Sciatic nerve (tissue), 2 donors: ENCODE measurements around the gene HTT. TPM values are rescaled to one million over a fixed set of nuclear protein-coding genes. Genes with fewer than 3 reads are reported as not detected.

Experiments used
- ATAC-seq: fragments of 200-7000 bp; cut with Tn5 transposase; one replicate; pipeline ENCODE4 v1.9.1; 2020; ENCODE audit warnings: mild to moderate bottlenecking, moderate library complexity
- DNase-seq: peaks from one replicate; pipeline ENCODE4 v3.0.0-alpha.2; 2020; ENCODE audit warnings: low spot score
- intact Hi-C: fragments of 100-400 bp; cut with DNase I; formaldehyde crosslinking; loops from one replicate; pipeline ENCODE4 v1.14.2; 2022
- total RNA-seq: library from RNA; stranded (reverse); fragmentation: NEBNext Ultra II Directional; extraction: Animal tissue kit (Norgen Biotek cat#: 25700); gene quantifications from one replicate; pipeline ENCODE4 v1.2.1, GENCODE V29; 2021
- donor health status: DM: no; HTN: no; CAD: no.
- donor health status: DM: no; HTN: no; CAD: no.

Gene HTT
- total RNA-seq, 1 donor from 2014 or later, result 67.8 TPM

DNA sequence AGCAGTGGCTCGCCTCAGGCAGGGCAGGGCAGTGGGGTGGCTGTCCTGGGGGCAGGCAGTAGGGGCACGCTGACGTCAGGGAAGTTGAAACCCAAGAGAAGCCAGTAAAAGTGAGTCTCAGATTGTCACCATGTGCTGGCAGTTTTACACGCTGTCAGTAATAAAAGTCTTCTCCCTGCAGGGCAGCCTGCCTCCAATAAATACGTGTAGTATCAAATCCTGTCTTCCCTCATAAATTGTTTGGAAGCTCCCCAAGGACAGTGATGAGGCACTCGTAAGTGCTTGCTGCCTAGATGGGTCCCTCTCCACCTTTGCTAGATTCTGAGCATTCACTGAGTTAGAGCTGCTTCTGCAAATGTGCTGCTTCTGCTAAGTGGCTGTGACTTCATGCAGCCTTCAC lies 113.6 kb downstream of the HTT start:
- intact Hi-C loops, result no loop called here
- ATAC-seq (no peak), DNase-seq (no peak)

- DNase-seq (no peak), ATAC-seq (no peak)
- intact Hi-C loops, result no loop called here
Observed at GRCh38 chr4:3189459-3189858, 115.0 kb downstream of the HTT start.

DNA sequence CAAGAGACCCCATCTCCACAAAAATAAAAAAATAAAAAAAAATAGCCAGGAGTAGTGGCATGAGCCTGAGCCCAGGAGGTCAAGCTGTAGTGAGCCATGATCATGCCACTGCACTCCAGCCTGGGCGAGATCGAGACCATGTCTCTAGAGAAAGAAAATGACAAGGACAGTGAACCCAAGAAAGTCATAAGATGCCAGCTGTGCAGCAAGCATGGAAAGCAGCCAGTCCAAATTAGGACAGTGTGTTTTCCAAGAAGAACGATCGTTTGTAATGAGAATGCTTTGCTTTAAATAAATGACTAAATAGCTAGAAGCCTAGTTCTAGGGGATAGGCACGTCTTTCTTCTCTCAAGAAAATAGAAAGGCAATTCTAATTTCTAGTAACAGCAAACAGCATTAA lies 116.1 kb downstream of the HTT start:
- no peak for DNase-seq
- no peak for ATAC-seq
- intact Hi-C loops, result no loop called here

DNA sequence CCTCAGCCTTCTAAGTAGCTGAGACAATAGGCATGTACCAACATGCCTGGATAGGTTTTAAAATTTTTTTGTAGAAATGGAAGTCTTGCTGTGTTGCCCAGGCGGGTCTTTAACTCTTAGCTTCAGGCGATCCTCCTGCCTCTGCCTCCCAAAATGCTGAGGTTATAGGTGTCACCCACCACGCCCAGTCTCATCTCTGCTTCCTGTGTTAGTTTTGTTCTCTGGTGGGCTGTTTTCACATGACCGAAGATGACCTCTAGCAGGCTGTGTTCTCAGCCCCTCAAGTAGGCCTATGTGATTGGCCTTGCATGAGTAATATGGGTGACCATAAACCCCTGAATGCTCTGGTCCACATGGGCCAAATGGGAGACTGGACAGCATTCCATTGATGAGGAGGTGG lies 117.7 kb downstream of the HTT start:
- DNase-seq (no peak), ATAC-seq (no peak)
- intact Hi-C loops, result no loop called here

GRCh38 chr4:3192827-3193226 lies 118.3 kb downstream of the HTT start:
- ATAC-seq, result no peak
- intact Hi-C loops, result no loop called here
- DNase-seq, result no peak

GRCh38 chr4:3193531-3194203 lies 119.2 kb downstream of the HTT start:
- ATAC-seq (no peak), DNase-seq (no peak)
- intact Hi-C loops, result no loop called here

- peak; percentile 1 for DNase-seq
- no peak for ATAC-seq
- intact Hi-C loops, result no loop called here
Observed at GRCh38 chr4:3196670-3197359, 122.3 kb downstream of the HTT start.

GRCh38 chr4:3197366-3198105 lies 123.1 kb downstream of the HTT start:
- peak; percentile 27 for DNase-seq
- intact Hi-C loops, result no loop called here
- no peak for ATAC-seq

DNA sequence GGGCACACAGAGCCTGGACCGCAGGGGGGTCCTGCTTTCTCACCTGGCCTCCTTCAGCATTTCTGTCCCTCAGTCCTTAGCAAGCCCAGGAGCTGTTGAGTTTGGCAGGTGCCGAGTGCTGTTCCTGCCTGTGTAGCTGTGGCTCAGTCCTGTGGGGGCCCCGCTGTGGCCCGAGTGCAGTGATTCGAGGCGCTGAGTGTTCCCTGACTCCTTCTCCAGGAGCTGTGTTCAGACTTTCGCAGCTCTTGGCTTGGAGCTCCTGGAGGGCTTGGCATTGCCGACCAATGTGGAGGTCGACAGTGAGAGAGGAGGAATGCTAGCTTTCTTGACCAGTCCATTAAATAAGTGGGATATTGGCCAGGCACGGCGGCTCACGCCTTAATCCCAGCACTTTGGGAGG lies 124.4 kb downstream of the HTT start:
- intact Hi-C loops, result no loop called here
- peak; percentile 42 for DNase-seq
- ATAC-seq, result no peak

GRCh38 chr4:3199653-3200422 lies 125.4 kb downstream of the HTT start:
- DNase-seq (peak; percentile 55), ATAC-seq (peak; percentile 82)
- intact Hi-C loops, result no loop called here

- ATAC-seq, result no peak
- DNase-seq, result peak; percentile 48
- intact Hi-C loops, result no loop called here
Observed at GRCh38 chr4:3200423-3201090, 126.1 kb downstream of the HTT start.

DNA sequence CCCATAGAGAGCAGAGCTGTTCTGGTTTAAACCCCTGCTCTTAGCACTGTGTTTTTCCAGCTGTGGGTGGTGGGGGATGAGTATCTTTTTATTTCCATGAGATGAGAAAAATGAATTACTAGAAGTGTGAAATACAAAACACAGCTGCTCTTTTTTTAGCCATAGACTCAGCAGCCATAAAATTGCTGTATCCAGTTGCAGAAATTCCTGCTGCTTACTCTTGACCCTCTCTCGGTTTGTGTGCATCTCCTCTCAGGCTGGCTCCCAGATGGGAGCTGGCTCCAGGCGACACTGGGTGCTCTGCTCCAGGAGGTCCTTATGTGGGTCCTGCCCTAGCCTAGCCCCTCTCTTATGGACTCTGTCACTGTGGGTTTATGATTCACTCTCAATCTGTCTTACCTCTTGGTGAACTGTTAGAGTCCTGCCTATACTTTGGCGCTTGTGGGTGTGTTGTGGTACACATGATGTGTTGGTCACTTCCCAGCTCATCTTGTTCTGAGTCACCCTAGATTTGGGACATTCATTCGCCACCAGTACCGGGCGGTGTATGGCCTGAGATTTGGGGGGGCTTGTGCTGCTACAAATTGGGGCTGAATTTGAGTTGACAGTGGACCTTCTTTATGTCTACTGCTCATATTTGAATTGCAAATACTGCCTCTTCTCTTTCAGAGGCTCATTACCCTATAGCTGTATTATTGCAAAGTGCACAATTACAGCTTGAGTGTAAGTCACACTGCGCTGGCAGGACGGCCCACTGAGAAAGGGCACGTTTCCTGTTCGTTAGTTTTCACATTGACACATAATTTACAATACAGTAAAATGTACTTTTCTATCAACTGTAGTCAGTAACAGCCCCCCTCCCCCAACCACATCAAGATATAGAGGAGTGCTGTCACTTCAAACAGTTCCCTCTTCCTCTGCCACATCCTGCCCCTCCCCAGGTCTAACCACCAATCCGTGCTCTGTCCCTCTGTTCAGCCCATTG lies 127.5 kb downstream of the HTT start:
- intact Hi-C loops, result no loop called here
- DNase-seq (peak; percentile 48), ATAC-seq (no peak)

DNA sequence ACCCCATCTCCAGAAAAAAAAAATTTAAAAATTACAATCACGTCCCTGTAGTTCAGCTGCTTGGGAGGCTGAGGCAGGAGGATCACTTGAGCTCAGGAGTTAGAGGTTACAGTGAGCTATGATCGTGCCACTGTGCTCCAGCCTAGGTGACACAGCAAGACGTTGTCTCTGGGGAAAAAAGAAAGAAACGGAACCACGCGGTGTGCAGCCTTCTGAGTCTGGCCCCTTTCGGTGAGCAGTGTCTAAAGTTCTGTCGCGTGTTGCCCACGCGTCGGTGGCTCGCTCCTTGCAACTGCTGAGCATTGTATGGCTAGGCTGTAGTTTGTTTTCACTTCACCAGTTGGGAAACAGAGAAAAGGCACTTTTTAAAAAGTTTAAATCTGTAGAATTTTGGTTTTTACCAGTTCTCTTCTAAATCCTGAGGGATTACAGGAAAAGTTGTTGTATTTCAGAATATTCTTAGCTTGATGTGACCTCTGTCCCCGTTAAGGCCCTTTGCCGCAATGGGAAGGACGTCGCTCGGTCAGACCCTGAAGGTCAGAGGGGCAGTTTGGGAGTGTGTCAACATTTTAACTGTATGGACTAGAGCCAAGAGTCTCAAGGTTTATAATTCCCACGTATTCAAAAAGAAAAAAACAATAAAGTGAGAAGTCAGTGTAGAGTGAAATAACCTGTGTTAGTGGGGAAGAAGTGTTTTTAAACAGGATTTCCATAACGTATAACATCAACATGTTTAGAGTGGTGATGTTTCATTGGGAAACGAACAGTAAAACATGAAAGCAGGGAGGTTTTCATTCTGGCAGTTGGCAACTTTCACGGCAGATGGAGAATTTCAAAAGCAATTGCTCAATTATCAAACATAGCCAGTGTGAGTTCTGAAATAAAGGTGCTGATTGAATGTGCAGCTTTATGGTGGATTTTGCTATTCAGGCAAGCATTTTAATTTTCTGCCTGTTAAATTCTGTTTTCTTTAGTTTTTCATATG lies 128.6 kb downstream of the HTT start:
- intact Hi-C loops, result no loop called here
- DNase-seq, result peak; percentile 37

DNA sequence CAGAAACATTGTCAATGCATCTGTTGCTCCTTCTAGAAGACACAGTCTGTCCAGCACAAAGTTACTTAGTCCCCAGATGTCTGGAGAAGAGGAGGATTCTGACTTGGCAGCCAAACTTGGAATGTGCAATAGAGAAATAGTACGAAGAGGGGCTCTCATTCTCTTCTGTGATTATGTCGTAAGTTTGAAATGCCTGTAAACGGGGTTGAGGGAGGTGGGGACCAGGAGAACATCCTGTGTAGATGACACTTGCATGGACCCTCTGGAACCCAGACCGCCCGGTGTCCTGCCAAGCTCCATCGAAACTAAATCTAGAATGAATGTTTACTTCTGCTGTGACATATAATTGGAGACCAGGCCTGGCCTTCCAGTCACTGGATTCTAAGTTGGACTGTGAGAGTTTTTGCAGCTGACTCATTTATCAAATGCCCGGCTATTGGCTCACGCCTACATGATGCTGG lies 129.5 kb downstream of the HTT start:
- peak; percentile 41 for ATAC-seq
- intact Hi-C loops, result no loop called here
- peak; percentile 19 for DNase-seq

More for the DNA sequence above, 128.6 kb downstream of the HTT start:
- no peak for ATAC-seq

DNA sequence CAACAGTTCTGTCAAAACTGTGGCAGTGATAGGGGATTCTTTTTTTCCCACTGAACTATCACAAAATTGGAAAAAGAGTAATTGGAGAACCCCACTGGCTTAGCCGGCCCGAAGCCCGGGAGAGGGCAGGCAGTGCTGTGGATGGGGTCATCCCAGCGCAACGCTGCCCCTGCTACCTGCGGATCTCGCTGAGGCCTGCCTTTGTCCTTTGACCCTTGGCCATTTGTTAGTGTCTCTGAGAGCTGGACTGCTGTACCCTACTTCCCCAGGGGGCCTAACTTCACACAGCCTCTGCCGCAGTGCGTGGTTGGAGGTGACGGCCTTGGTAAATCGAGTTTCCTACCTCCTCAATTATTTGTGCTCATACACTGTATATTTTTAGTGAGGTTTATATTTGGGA lies 131.5 kb downstream of the HTT start:
- intact Hi-C loops, result no loop called here
- ATAC-seq, result no peak
- peak; percentile 31 for DNase-seq

DNA sequence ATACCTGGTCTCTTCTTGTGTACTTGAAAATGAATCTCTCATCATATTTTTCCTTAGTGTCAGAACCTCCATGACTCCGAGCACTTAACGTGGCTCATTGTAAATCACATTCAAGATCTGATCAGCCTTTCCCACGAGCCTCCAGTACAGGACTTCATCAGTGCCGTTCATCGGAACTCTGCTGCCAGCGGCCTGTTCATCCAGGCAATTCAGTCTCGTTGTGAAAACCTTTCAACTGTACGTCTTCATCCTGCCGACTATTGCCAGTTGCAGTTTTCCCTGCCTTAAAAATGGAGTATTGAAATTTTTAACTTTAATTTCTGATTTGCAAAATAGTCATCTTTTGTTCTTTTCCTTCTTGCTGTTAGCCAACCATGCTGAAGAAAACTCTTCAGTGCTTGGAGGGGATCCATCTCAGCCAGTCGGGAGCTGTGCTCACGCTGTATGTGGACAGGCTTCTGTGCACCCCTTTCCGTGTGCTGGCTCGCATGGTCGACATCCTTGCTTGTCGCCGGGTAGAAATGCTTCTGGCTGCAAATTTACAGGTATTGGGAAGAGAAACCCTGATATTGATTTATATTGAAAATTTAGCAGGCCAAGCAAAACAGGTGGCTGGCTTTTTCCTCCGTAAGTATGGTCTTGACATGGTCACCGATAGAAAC lies 132.1 kb downstream of the HTT start:
- peak; percentile 13 for DNase-seq
- no peak for ATAC-seq
- intact Hi-C loops, result no loop called here
